HepG2 (cell line): ENCODE results near the gene SMR3B. TPM values are rescaled to one million over a fixed set of nuclear protein-coding genes. Genes with fewer than 3 reads are reported as not detected.

ENCODE experiments used
- ATAC-seq: fragments of 200-7000 bp; cut with Tn5 transposase; 3 replicates; pipeline ENCODE4 v1.9.1; 2020; ENCODE audit warnings: mild to moderate bottlenecking, moderate library complexity
- BruUV-seq: library from RNA; stranded (reverse); fragments of 400-500 nt; replicated peaks from 2 replicates; lab custom pipeline; 2021; lab: Mats Ljungman, UMichigan
- CTCF ChIA-PET: fragments of 300-600 bp; formaldehyde crosslinking; extraction: SDS; loops from one replicate; lab custom pipeline; 2021; ENCODE audit warnings: low total read pairs, inconsistent platforms, low intra/inter-chr PET ratio; lab: Yijun Ruan, JAX
- POLR2A ChIA-PET: fragments of 350-600 bp; sonication (Branson Sonifier 250); formaldehyde crosslinking; loops from one replicate; lab custom pipeline; 2020; ENCODE audit warnings: antibody characterized with exemption, inconsistent platforms; lab: Yijun Ruan, JAX
- DNase-seq: peaks from one replicate; pipeline ENCODE4 v3.0.0-alpha.2; 2015; ENCODE audit warnings: low spot score
- FAIRE-seq: peaks from 3 replicates; lab custom pipeline; 2011; peaks lifted over from hg19 to GRCh38; lab: Jason Lieb, UNC
- H2AFZ ChIP-seq: one replicate; pipeline ENCODE4 v1.6.1; 2011; ENCODE audit warnings: low read length, inconsistent platforms
- H3K27ac ChIP-seq: fragments of 300-600 bp; 3 replicates; pipeline ENCODE4 v1.8.0; 2011; ENCODE audit warnings: mixed run types, mild to moderate bottlenecking, mixed read lengths, low read length, inconsistent platforms; ENCODE audit not compliant: insufficient read depth; ENCODE audit errors: extremely low read length
- H3K27me3 ChIP-seq, 2 experiments: fragments of 200-600 bp in 1 of 2; 2 replicates in 1 of 2; 3 replicates in 1 of 2; pipeline versions ENCODE4 v1.6.0 to v1.8.0; 2011; ENCODE audit warnings: low read length in 2 of 2, mild to moderate bottlenecking in 2 of 2, moderate library complexity in 2 of 2, inconsistent platforms in 1 of 2; ENCODE audit not compliant: insufficient read depth in 2 of 2, control insufficient read depth in 1 of 2
- H3K36me3 ChIP-seq, 2 experiments: fragments of 200-600 bp in 1 of 2; replicated peaks in 1 of 2; 2 replicates in 1 of 2; 3 replicates in 1 of 2; pipeline versions ENCODE4 v1.5.1 to v1.8.0; 2011; ENCODE audit warnings: low read length in 2 of 2, inconsistent platforms in 1 of 2; ENCODE audit not compliant: insufficient read depth in 2 of 2, control insufficient read depth in 1 of 2
- H3K4me1 ChIP-seq: 2 replicates; pipeline ENCODE4 v1.5.1; 2012; ENCODE audit warnings: low read length, inconsistent platforms; ENCODE audit not compliant: insufficient read depth
- H3K4me2 ChIP-seq: 2 replicates; pipeline ENCODE4 v1.6.0; 2011; ENCODE audit warnings: low read depth, low read length, inconsistent platforms
- H3K4me3 ChIP-seq, 3 experiments: fragments of 200-600 bp in 1 of 3; sonication (generic), shearing (Covaris generic) in 1 of 3; replicated peaks in 1 of 3; 2 replicates each; pipeline ENCODE4 v1.5.1; 2011 to 2016; ENCODE audit warnings: low read length in 3 of 3, inconsistent platforms in 2 of 3, low read depth in 2 of 3, mild to moderate bottlenecking in 2 of 3, control low read depth in 1 of 3, mixed read lengths in 1 of 3; ENCODE audit not compliant: insufficient read depth in 1 of 3
- H3K79me2 ChIP-seq: one replicate; pipeline ENCODE4 v1.6.1; 2011; ENCODE audit warnings: low read length, inconsistent platforms; ENCODE audit not compliant: insufficient read depth
- H3K9ac ChIP-seq: 2 replicates; pipeline ENCODE4 v1.6.0; 2011; ENCODE audit warnings: mild to moderate bottlenecking, low read depth, low read length, inconsistent platforms; ENCODE audit not compliant: insufficient read depth
- H3K9me3 ChIP-seq: 2 replicates; pipeline ENCODE4 v1.5.1; 2012; ENCODE audit warnings: mild to moderate bottlenecking, low read length
- H4K20me1 ChIP-seq: 2 replicates; pipeline ENCODE4 v1.6.0; 2011; ENCODE audit warnings: inconsistent platforms, mild to moderate bottlenecking, low read length, moderate library complexity; ENCODE audit not compliant: insufficient read depth
- CBX1 ChIP-seq: IDR thresholded peaks from one replicate; pipeline ENCODE4 v1.6.1; 2016; ENCODE audit warnings: antibody characterized with exemption, low read depth
- CSRNP2 ChIP-seq: sonication (generic); formaldehyde crosslinking; conservative IDR thresholded peaks from 2 replicates; pipeline ENCODE4 v1.8.0; 2022; ENCODE audit warnings: low read depth, missing genetic modification reagents
- ISX ChIP-seq: sonication (generic); formaldehyde crosslinking; conservative IDR thresholded peaks from 2 replicates; pipeline ENCODE4 v1.5.0; 2020; ENCODE audit warnings: missing genetic modification reagents
- KDM5B ChIP-seq: sonication (generic); formaldehyde crosslinking; IDR thresholded peaks from 2 replicates; pipeline ENCODE4 v1.4.0; 2020; ENCODE audit warnings: missing genetic modification reagents, mild to moderate bottlenecking, borderline replicate concordance
- KDM6A ChIP-seq: IDR thresholded peaks from 2 replicates; pipeline ENCODE4 v1.6.1; 2016; ENCODE audit warnings: low read depth
- MBNL3 ChIP-seq: fragments of 250-450 bp; sonication (Bioruptor Pico); conservative IDR thresholded peaks from 2 replicates; pipeline ENCODE4 v1.8.0; 2022; ENCODE audit warnings: mild to moderate bottlenecking, inconsistent platforms
- PLSCR1 ChIP-seq: sonication (generic); formaldehyde crosslinking; IDR thresholded peaks from 2 replicates; pipeline ENCODE4 v1.5.0; 2020; ENCODE audit warnings: missing genetic modification reagents, mild to moderate bottlenecking, borderline replicate concordance
- PRMT3 ChIP-seq: sonication (generic); formaldehyde crosslinking; IDR thresholded peaks from 2 replicates; pipeline ENCODE4 v1.8.1; 2022; ENCODE audit warnings: low read depth, mild to moderate bottlenecking, moderate library complexity, missing genetic modification reagents, borderline replicate concordance
- SP4 ChIP-seq: sonication (generic); formaldehyde crosslinking; IDR thresholded peaks from 2 replicates; pipeline ENCODE4 v1.8.1; 2023; ENCODE audit warnings: mild to moderate bottlenecking, missing genetic modification reagents
- TRIM22 ChIP-seq: fragments of 450-650 bp; IDR thresholded peaks from 2 replicates; pipeline ENCODE4 v1.6.1; 2017
- ZNF20 ChIP-seq: sonication (generic); formaldehyde crosslinking; IDR thresholded peaks from 2 replicates; pipeline ENCODE4 v1.4.0; 2020; ENCODE audit warnings: mild to moderate bottlenecking, moderate library complexity, missing genetic modification reagents
- ZNF383 ChIP-seq: sonication (generic); formaldehyde crosslinking; IDR thresholded peaks from 2 replicates; pipeline ENCODE4 v1.4.0; 2020; ENCODE audit warnings: missing genetic modification reagents, mild to moderate bottlenecking, borderline replicate concordance
- ZNF552 ChIP-seq: sonication (generic); formaldehyde crosslinking; IDR thresholded peaks from 2 replicates; pipeline ENCODE4 v1.9.0; 2022; ENCODE audit warnings: missing genetic modification reagents, mild to moderate bottlenecking, borderline replicate concordance
- ZNF605 ChIP-seq: sonication (generic); formaldehyde crosslinking; IDR thresholded peaks from 2 replicates; pipeline ENCODE4 v1.8.0; 2022; ENCODE audit warnings: mild to moderate bottlenecking, missing genetic modification reagents
- ZNF75D ChIP-seq: sonication (generic); formaldehyde crosslinking; IDR thresholded peaks from 2 replicates; pipeline ENCODE4 v1.8.1; 2023; ENCODE audit warnings: missing genetic modification reagents, mild to moderate bottlenecking, borderline replicate concordance
- WGBS: methylation state at CpG from one replicate; pipeline ENCODE4 v1.1.6; 2017; ENCODE audit warnings: low lambda C conversion rate; 5-methylcytosine and 5-hydroxymethylcytosine counted together
- in situ Hi-C: cut with HindIII; loops from 2 replicates; pipeline ENCODE4 v1.10.0; 2017; ENCODE audit warnings: low pct_unique_long_range_greater_than_20kb; ENCODE audit not compliant: extremely low pct_ligation_motif_present
- intact Hi-C: fragments of 100-400 bp; cut with micrococcal nuclease; formaldehyde crosslinking; loops from one replicate; pipeline ENCODE4 v1.10.0; 2022; ENCODE audit not compliant: unreplicated experiment
- polyA plus RNA-seq, 8 experiments: library from polyadenylated mRNA; depleted of rRNA in 3 of 8; stranded (reverse) in 7 of 8; unstranded in 1 of 8; fragments of >200 nt; fragmentation: Illumina TruSeq in 4 of 8; extraction: Trizol in 4 of 8; gene quantifications; 2 replicates each; pipeline versions ENCODE4 v1.2.1 to v1.2.3, GENCODE V29; 2011 to 2016; ENCODE audit warnings: low read depth in 4 of 8, missing spikeins in 1 of 8, mixed read lengths in 1 of 8; ENCODE audit not compliant: insufficient read depth in 1 of 8
- total RNA-seq, 5 experiments: library from RNA; depleted of rRNA; stranded (reverse); fragments of >200 nt; fragmentation: Illumina TruSeq; extraction: Trizol; gene quantifications; 2 replicates each; pipeline ENCODE4 v1.2.3, GENCODE V29; 2016; ENCODE audit warnings: low read depth in 1 of 5
- TF ChIP-seq, protein P1 (sequence below): sonication (generic); formaldehyde crosslinking; IDR thresholded peaks from 2 replicates; pipeline ENCODE4 v1.8.1; 2023; ENCODE audit warnings: mild to moderate bottlenecking, inconsistent platforms, moderate library complexity, missing genetic modification reagents, borderline replicate concordance
- TF ChIP-seq, protein P2 (sequence below): sonication (generic); formaldehyde crosslinking; IDR thresholded peaks from 2 replicates; pipeline ENCODE4 v1.4.0; 2020; ENCODE audit warnings: missing genetic modification reagents
- TF ChIP-seq, protein P3 (sequence below): IDR thresholded peaks from 2 replicates; pipeline ENCODE4 v1.6.1; 2016; ENCODE audit warnings: low read depth

Gene SMR3B
- total and polyA plus RNA-seq, 2 of the 13 experiments (the other 11 are each of a cell fraction or from before 2014, with no cell fraction given) = not detected

DNA sequence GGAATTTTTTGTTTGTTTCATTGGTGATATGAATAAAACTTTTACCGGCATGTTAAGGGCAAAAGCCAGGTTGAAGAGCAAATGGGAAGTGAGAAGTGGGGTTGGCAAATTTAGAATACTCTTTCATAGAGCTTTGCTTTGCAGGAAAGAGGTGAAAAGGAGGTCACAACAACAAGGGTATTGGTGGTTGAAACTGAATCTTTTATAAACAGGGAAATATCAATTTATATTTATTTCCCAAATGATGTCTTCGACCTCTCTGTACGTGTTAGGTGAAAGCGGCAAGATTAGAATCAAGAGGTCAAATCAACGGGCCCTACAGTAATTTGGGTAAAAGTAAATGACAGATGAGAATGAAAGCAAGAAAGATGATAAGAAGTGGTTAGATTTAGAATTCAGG is 18.9 kb upstream of the SMR3B start:
- ATAC-seq = no peak
- TF ChIP-seq, protein P1, sequence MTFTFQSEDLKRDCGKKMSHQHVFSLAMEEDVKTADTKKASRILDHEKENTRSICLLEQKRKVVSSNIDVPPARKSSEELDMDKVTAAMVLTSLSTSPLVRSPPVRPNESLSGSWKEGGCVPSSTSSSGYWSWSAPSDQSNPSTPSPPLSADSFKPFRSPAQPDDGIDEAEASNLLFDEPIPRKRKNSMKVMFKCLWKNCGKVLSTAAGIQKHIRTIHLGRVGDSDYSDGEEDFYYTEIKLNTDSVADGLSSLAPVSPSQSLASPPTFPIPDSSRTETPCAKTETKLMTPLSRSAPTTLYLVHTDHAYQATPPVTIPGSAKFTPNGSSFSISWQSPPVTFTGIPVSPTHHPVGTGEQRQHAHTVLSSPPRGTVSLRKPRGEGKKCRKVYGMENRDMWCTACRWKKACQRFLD (CRISPR knock-in tag) = no peak
- TF ChIP-seq ZNF383 (CRISPR knock-in tag) (no peak), ZNF75D (CRISPR knock-in tag) (no peak), ISX (CRISPR knock-in tag) (no peak), MBNL3 (no peak), PLSCR1 (no peak), SP4 (CRISPR knock-in tag) (no peak), ZNF20 (CRISPR knock-in tag) (no peak), PRMT3 (no peak), ZNF605 (CRISPR knock-in tag) (no peak), KDM5B (CRISPR knock-in tag) (no peak), CSRNP2 (CRISPR knock-in tag) (no peak), ZNF552 (CRISPR knock-in tag) (no peak), KDM6A (CRISPR knock-in tag) (no peak), TRIM22 (no peak), CBX1 (no peak)
- TF ChIP-seq, protein P2, sequence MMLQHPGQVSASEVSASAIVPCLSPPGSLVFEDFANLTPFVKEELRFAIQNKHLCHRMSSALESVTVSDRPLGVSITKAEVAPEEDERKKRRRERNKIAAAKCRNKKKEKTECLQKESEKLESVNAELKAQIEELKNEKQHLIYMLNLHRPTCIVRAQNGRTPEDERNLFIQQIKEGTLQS (CRISPR knock-in tag) = no peak
- TF ChIP-seq, protein P3, sequence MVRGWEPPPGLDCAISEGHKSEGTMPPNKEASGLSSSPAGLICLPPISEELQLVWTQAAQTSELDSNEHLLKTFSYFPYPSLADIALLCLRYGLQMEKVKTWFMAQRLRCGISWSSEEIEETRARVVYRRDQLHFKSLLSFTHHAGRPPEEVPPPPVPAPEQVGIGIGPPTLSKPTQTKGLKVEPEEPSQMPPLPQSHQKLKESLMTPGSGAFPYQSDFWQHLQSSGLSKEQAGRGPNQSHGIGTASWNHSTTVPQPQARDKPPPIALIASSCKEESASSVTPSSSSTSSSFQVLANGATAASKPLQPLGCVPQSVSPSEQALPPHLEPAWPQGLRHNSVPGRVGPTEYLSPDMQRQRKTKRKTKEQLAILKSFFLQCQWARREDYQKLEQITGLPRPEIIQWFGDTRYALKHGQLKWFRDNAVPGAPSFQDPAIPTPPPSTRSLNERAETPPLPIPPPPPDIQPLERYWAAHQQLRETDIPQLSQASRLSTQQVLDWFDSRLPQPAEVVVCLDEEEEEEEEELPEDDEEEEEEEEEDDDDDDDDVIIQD (CRISPR knock-in tag) = no peak

More for the DNA sequence above, 18.9 kb upstream of the SMR3B start:
- ChIA-PET CTCF (no interaction called here), POLR2A (no interaction called here)
- in situ Hi-C loops = no loop called here
- Histone ChIP-seq H3K36me3 (no peaks in the 10 kb centered on the region), H3K27ac (no peak overlapping the region), H3K4me2 (no peak overlapping the region), H3K9ac (no peak overlapping the region), H4K20me1 (no peaks in the 10 kb centered on the region), H3K4me1 (no peaks in the 10 kb centered on the region), H3K79me2 (no peaks in the 10 kb centered on the region), H2AFZ (no peak overlapping the region), H3K4me3 (no peak overlapping the region), H3K27me3 (no peaks in the 10 kb centered on the region), H3K9me3 (no peaks in the 10 kb centered on the region)
- 62% methylated on average over 5 of the region's 5 CpGs for WGBS
- FAIRE-seq (no peak), DNase-seq (no peak)
- intact Hi-C loops = no loop called here
- no TSS peak for BruUV-seq
